ENCODE data around the gene GRAMD1A. TPM values are rescaled to one million over a fixed set of nuclear protein-coding genes. Genes with fewer than 3 reads are reported as not detected.

The GRAMD1A gene
- 25.6 and 27.1 TPM in 2 replicates for total RNA-seq

DNA sequence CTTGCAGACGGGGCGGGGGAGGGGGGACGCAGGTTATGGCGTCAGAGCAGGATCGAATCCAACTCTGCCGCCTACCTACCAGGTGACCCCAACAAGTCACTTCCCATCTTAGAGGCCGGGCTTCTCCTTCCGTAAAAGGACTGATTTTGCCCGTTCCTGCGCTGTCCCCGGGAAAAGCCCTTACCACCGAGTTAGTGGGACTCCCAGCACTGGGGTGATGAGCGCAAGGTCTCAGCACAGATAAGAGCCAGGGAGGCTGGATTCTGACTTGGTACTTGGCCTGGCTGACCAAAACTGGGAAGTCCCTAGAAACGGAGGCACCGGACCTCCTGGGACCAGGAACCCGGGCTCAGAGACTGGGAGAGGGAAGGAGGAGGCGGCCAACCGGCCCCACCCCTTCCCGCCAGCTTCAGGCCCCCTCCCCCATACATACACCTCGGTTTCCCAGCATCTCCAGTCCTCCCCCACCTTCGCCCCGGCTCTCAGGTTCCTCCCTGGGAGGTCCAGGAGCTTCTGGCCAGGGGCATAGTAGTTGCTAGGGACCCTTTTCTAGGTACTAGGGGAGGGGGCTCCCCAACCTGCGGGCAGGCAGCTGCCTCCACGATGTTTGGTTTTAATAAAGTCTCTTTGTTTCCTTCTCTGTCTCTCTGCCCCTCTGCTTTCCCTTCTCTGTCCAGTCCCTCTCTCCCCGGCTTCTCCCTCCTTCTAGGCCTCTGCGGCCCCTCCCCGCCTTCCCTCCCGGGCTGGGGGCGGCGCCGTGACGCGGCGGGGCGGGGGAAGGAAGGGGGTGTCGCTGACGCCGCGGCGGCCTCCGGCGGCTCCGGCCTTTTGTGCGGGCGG lies at the start of gene GRAMD1A:
Gene GRAMD1A, plus strand, starts transcription at position 826 of the 840 bp plus-strand sequence. CDS start 156 bp downstream, outside the sequence.

DNA sequence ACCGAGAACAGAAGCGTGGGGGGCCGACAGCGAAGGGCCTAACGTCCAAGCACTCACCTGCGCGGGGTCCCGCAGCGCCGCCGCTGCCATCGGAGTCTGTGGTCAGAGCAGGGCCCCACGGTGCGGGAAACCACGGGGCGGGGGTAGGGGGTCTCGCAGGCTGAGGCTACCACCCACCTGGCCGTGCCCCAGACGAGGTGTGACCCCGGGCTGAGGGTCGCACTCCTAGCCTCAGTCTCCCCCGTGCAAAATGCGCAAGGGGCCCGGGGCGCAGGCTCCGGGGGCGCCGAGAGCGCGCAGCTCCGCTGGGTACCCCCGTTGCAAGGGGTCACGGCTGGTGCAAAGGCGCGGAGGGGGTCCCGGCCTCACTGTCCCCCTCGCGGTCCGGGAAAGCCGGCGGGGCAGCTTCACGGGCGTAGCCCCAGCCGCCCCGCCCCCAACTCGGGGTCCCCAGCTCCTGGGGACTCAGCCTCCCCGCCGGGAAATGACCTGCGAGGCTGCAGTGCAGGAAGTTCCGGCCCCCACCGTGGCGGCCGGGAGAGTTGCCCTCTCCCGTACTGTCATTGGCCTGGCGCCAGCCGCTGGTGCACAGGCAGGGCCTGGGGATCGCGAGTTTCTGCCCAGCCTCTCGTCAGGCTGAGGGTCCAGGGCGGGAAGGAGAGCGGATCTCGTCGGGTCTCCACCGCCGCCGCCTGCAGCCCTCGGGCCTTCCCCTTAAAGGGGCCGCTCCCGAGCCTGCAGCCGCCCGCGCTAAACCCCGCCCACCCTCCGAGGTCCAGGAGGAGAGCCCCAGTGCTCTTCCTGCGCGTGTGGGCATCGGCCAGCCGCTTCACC lies 36.3 kb upstream of the GRAMD1A start, which contains the start of gene ZNF792:
Gene ZNF792, minus strand, starts transcription at position 657 of the 834 bp plus-strand sequence. Its CDS starts 567 bp downstream, at position 90.

DNA sequence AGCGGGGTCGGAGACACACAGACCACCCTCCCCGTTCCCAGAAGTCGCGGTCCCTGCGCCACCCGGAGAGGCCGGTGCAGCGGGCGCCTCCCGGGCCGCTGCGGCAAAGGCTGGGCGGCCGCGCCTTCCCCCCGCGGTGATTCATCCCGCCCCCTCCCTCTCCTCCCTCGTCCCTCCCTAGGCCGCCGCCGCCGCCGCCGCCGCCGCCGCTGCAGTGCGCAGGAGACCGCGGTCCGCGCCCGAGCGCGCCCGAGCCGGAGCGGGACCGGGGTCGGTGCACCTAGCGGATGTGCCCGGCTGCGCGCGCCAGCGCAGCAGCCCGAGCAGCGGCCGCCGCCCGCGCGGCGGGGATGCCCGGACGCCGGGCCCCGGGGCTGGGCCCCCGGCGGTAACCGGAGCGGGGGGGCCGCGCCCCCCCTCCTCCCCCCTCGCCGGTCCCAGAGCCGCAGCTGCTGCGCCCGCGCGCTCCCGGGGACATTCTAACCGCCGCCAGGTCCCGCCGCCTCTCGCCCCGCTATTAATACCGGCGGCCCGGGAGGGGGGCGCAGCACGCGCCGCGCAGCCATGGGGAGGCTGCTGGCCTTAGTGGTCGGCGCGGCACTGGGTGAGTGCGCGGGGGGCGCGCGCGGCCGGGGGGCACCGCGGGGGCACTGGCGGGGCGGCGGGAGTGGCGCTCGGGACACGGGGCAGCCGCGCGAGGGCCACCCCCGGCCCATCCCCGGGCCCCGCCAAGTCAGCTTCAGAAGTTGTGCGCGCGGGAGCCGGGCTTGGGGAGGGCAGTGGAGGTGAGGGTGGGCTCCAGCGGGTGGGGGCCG lies 30.3 kb downstream of the GRAMD1A start, which contains the start of gene SCN1B:
Gene SCN1B, plus strand, starts transcription at position 214 of the 815 bp plus-strand sequence. Its CDS starts 351 bp downstream, at position 565.

GRCh38 chr19:35041548-35042055 lies 41.5 kb downstream of the GRAMD1A start, which contains the start of gene HPN:
Gene HPN (plus strand): TSS chr19:35041721. CDS start chr19:35042507, 786 bp downstream.

Other genes with a start within 250 kb of the GRAMD1A start
- gene ZNF599, start 227.1 kb upstream of the GRAMD1A start, total RNA-seq = 5.5 and 9.0 TPM in 2 replicates
- 1.7 and 2.6 TPM in 2 replicates for gene ZNF30, start 73.4 kb upstream of the GRAMD1A start, total RNA-seq
- gene ZNF792, start 36.1 kb upstream of the GRAMD1A start, total RNA-seq = 3.4 and 5.2 TPM in 2 replicates
- gene SCN1B, start 30.1 kb downstream of the GRAMD1A start, total RNA-seq = 3.1 and 3.4 TPM in 2 replicates
- gene HPN, start 41.4 kb downstream of the GRAMD1A start, total RNA-seq = not detected in 2 replicates
- gene FXYD3, start 115.5 kb downstream of the GRAMD1A start, total RNA-seq = not detected in 2 replicates
- 1.2 and 1.3 TPM in 2 replicates for gene LGI4, start 134.7 kb downstream of the GRAMD1A start, total RNA-seq
- gene FXYD1, start 138.5 kb downstream of the GRAMD1A start, total RNA-seq = 0.73 and 2.1 TPM in 2 replicates
- gene FXYD7, start 142.9 kb downstream of the GRAMD1A start, total RNA-seq = not detected in 2 replicates
- gene FXYD5, start 154.4 kb downstream of the GRAMD1A start, total RNA-seq = 53.2 and 73.8 TPM in 2 replicates
- gene FAM187B, start 228.4 kb downstream of the GRAMD1A start, total RNA-seq = not detected in 2 replicates
- gene LSR, start 248.7 kb downstream of the GRAMD1A start, total RNA-seq = 0.36 and 0.49 TPM in 2 replicates

All from hair follicle dermal papilla cell (primary cell).